Endothelial cell of umbilical vein (primary cell): ENCODE measurements around the gene FHOD3.

ENCODE experiments used
- CTCF ChIP-seq, 2 donors: IDR thresholded peaks; 1 replicate in 1 of 2; 2 replicates in 1 of 2; pipeline ENCODE4 v1.5.1; 2011; ENCODE audit warnings: low read length in 2 of 2, mild to moderate bottlenecking in 2 of 2, moderate library complexity in 2 of 2, control low read depth in 1 of 2, inconsistent platforms in 1 of 2, low read depth in 1 of 2; ENCODE audit not compliant: insufficient read depth in 1 of 2; ENCODE audit errors: extremely low read depth in 1 of 2
- EZH2 ChIP-seq: IDR thresholded peaks from 2 replicates; pipeline ENCODE4 v1.6.1; 2012; ENCODE audit warnings: borderline replicate concordance, low read depth, mild to moderate bottlenecking, moderate library complexity, low read length, inconsistent platforms; ENCODE audit not compliant: severe bottlenecking

GRCh38 chr18:36798738-36799473, 501.4 kb downstream of the FHOD3 start:
- TF ChIP-seq CTCF (IDR thresholded peaks at IDR 0.05; ENCODE audit: extremely low read depth in 1 of 2, insufficient read depth in 1 of 2, low read depth in 1 of 2, low read length in 2 of 2), result no peak
- TF ChIP-seq EZH2, result no peak
